CD14-positive monocyte (primary cell): ENCODE data around the gene RWDD3. TPM values are rescaled to one million over a fixed set of nuclear protein-coding genes. Genes with fewer than 3 reads are reported as not detected.

ENCODE experiments used
- DNase-seq, 3 donors: peaks; one replicate each; pipeline ENCODE4 v3.0.0-alpha.2; 2011 to 2022
- H2AFZ ChIP-seq: 2 replicates; pipeline ENCODE4 v1.6.0; 2012; ENCODE audit warnings: mild to moderate bottlenecking, low read depth, low read length, inconsistent platforms; ENCODE audit not compliant: insufficient read depth, poor library complexity, severe bottlenecking
- H3K27ac ChIP-seq, 2 donors: 1 replicate in 1 of 2; 2 replicates in 1 of 2; pipeline ENCODE4 v1.5.1; 2012 to 2013; ENCODE audit warnings: low read length in 2 of 2, control low read depth in 1 of 2, inconsistent platforms in 1 of 2, low read depth in 1 of 2, mild to moderate bottlenecking in 1 of 2
- H3K27me3 ChIP-seq, 2 donors: one replicate each; pipeline versions ENCODE4 v1.6.0 to v1.6.1; 2011 to 2013; ENCODE audit warnings: low read length in 2 of 2; ENCODE audit not compliant: control insufficient read depth in 2 of 2, insufficient read depth in 2 of 2
- H3K36me3 ChIP-seq, 2 donors: replicated peaks in 1 of 2; 1 replicate in 1 of 2; 2 replicates in 1 of 2; pipeline versions ENCODE4 v1.5.1 to v1.6.1; 2012 to 2013; ENCODE audit warnings: low read length in 2 of 2, control low read depth in 1 of 2, inconsistent platforms in 1 of 2, mild to moderate bottlenecking in 1 of 2; ENCODE audit not compliant: insufficient read depth in 2 of 2, control insufficient read depth in 1 of 2
- H3K4me1 ChIP-seq, 2 donors: 1 replicate in 1 of 2; 2 replicates in 1 of 2; pipeline versions ENCODE4 v1.5.1 to v1.6.1; 2012 to 2013; ENCODE audit warnings: low read length in 2 of 2, control low read depth in 1 of 2, inconsistent platforms in 1 of 2, mild to moderate bottlenecking in 1 of 2, moderate library complexity in 1 of 2; ENCODE audit not compliant: insufficient read depth in 2 of 2, control insufficient read depth in 1 of 2
- H3K4me2 ChIP-seq: replicated peaks from 2 replicates; pipeline ENCODE3; 2012; ENCODE audit warnings: low read length, moderate library complexity, mild to moderate bottlenecking; ENCODE audit not compliant: poor library complexity, severe bottlenecking; ENCODE audit errors: extremely low read depth
- H3K4me3 ChIP-seq, 3 experiments: fragments of 200-600 bp in 1 of 3; sonication (generic) in 1 of 3; replicated peaks in 1 of 3; 1 replicate in 2 of 3; 2 replicates in 1 of 3; pipeline ENCODE4 v1.5.1; 2011 to 2013; ENCODE audit warnings: low read length in 3 of 3, mild to moderate bottlenecking in 3 of 3, control low read depth in 2 of 3, low read depth in 2 of 3, inconsistent platforms in 1 of 3, moderate library complexity in 1 of 3
- H3K79me2 ChIP-seq: 2 replicates; pipeline ENCODE4 v1.6.0; 2012; ENCODE audit warnings: mild to moderate bottlenecking, control low read depth, inconsistent platforms, low read length, moderate library complexity; ENCODE audit not compliant: insufficient read depth
- H3K9ac ChIP-seq: 2 replicates; pipeline ENCODE4 v1.6.0; 2017; ENCODE audit warnings: low read length, mild to moderate bottlenecking; ENCODE audit not compliant: insufficient read depth, poor library complexity, severe bottlenecking
- H3K9me3 ChIP-seq, 2 donors: replicated peaks in 1 of 2; 1 replicate in 1 of 2; 2 replicates in 1 of 2; pipeline versions ENCODE4 v1.5.1 to v1.6.1; 2012 to 2013; ENCODE audit warnings: low read length in 2 of 2, control low read depth in 1 of 2; ENCODE audit not compliant: control insufficient read depth in 1 of 2, insufficient read depth in 1 of 2
- H4K20me1 ChIP-seq: 2 replicates; pipeline ENCODE4 v1.6.0; 2012; ENCODE audit warnings: mild to moderate bottlenecking, low read length, control low read depth, moderate library complexity; ENCODE audit not compliant: insufficient read depth
- H3K27ac Mint-ChIP-seq, 7 donors: one replicate each; pipeline ENCODE4 v1.8.0; 2020; ENCODE audit warnings: mild to moderate bottlenecking in 7 of 7, mixed read lengths in 7 of 7, moderate library complexity in 6 of 7, inconsistent platforms in 2 of 7
- H3K27me3 Mint-ChIP-seq, 3 donors: one replicate each; pipeline ENCODE4 v1.8.0; 2021 to 2022; ENCODE audit warnings: low read depth in 3 of 3, mild to moderate bottlenecking in 3 of 3, mixed read lengths in 3 of 3, moderate library complexity in 3 of 3, inconsistent platforms in 1 of 3
- H3K36me3 Mint-ChIP-seq, 2 donors: one replicate each; pipeline ENCODE4 v1.8.0; 2020; ENCODE audit warnings: mixed read lengths in 2 of 2, inconsistent platforms in 1 of 2, mild to moderate bottlenecking in 1 of 2
- H3K4me1 Mint-ChIP-seq: one replicate; pipeline ENCODE4 v1.8.0; 2020; ENCODE audit warnings: mild to moderate bottlenecking, mixed read lengths
- H3K4me3 Mint-ChIP-seq, 2 donors: one replicate each; pipeline ENCODE4 v1.8.0; 2020; ENCODE audit warnings: mild to moderate bottlenecking in 2 of 2, mixed read lengths in 2 of 2, moderate library complexity in 1 of 2
- H3K9me3 Mint-ChIP-seq, 7 donors: one replicate each; pipeline ENCODE4 v1.8.0; 2020 to 2022; ENCODE audit warnings: mixed read lengths in 7 of 7, mild to moderate bottlenecking in 6 of 7, moderate library complexity in 6 of 7, inconsistent platforms in 2 of 7
- WGBS: methylation state at CpG from one replicate; pipeline ENCODE4 v1.1.5; 2013; ENCODE audit warnings: missing lambda C conversion rate; ENCODE audit not compliant: insufficient coverage; 5-methylcytosine and 5-hydroxymethylcytosine counted together
- intact Hi-C, 2 donors: fragments of 100-400 bp; cut with micrococcal nuclease; formaldehyde crosslinking; loops; one replicate each; pipeline versions ENCODE4 v1.15.0 to v1.15.1; 2023
- polyA plus RNA-seq, 3 donors: library from polyadenylated mRNA; depleted of rRNA in 1 of 3; unstranded in 2 of 3; stranded (reverse) in 1 of 3; fragments of 300-500 nt in 2 of 3; fragments of >200 nt in 1 of 3; fragmentation: Illumina TruSeq in 2 of 3; gene quantifications; 1 replicate in 2 of 3; 2 replicates in 1 of 3; pipeline ENCODE4 v1.2.3, GENCODE V29; 2012 to 2021
- TF ChIP-seq, protein P1 (sequence below): fragments of 200-600 bp; IDR thresholded peaks from one replicate; pipeline ENCODE4 v1.8.0; 2022; ENCODE audit warnings: antibody characterized with exemption, mild to moderate bottlenecking

RWDD3 gene
- polyA plus RNA-seq, 3 donors, result 9.2 to 20.1 (median 18.1) TPM

GRCh38 chr1:95245029-95245428 is 11.0 kb downstream of the RWDD3 start:
- no CpG with 5 or more reads among the region's 1 CpG for WGBS
- H3K27me3 Mint-ChIP-seq, result peaks cover 0 to 2% (median 2%) of the 10 kb centered on the region in 3 donors
- H3K79me2 ChIP-seq, result peaks cover 5% of the 10 kb centered on the region
- peaks cover 3 to 14% (median 11%) of the 10 kb centered on the region in 7 donors for H3K9me3 Mint-ChIP-seq
- no peak overlapping the region for H3K4me3 ChIP-seq
- no peaks in the 10 kb centered on the region for H3K4me1 ChIP-seq
- no peaks in the 10 kb centered on the region for H3K4me1 Mint-ChIP-seq
- no peak overlapping the region for H3K4me3 Mint-ChIP-seq
- no peak for DNase-seq
- H2AFZ ChIP-seq, result no peak overlapping the region
- H3K36me3 Mint-ChIP-seq, result peaks cover 62 to 65% of the 10 kb centered on the region in 2 donors
- no peak overlapping the region for H3K9ac ChIP-seq
- intact Hi-C loops, result no loop called here
- TF ChIP-seq, protein P1, sequence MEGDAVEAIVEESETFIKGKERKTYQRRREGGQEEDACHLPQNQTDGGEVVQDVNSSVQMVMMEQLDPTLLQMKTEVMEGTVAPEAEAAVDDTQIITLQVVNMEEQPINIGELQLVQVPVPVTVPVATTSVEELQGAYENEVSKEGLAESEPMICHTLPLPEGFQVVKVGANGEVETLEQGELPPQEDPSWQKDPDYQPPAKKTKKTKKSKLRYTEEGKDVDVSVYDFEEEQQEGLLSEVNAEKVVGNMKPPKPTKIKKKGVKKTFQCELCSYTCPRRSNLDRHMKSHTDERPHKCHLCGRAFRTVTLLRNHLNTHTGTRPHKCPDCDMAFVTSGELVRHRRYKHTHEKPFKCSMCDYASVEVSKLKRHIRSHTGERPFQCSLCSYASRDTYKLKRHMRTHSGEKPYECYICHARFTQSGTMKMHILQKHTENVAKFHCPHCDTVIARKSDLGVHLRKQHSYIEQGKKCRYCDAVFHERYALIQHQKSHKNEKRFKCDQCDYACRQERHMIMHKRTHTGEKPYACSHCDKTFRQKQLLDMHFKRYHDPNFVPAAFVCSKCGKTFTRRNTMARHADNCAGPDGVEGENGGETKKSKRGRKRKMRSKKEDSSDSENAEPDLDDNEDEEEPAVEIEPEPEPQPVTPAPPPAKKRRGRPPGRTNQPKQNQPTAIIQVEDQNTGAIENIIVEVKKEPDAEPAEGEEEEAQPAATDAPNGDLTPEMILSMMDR, result no peak
- no peak overlapping the region for H3K27ac Mint-ChIP-seq
- peaks cover 11% of the 10 kb centered on the region for H4K20me1 ChIP-seq
- H3K27ac ChIP-seq, result no peak overlapping the region
- no peaks in the 10 kb centered on the region for H3K27me3 ChIP-seq
- peaks cover 21 to 68% of the 10 kb centered on the region in 2 donors for H3K36me3 ChIP-seq
- H3K9me3 ChIP-seq, result peaks cover 5 to 8% of the 10 kb centered on the region in 2 donors
- H3K4me2 ChIP-seq, result no peak overlapping the region

DNA sequence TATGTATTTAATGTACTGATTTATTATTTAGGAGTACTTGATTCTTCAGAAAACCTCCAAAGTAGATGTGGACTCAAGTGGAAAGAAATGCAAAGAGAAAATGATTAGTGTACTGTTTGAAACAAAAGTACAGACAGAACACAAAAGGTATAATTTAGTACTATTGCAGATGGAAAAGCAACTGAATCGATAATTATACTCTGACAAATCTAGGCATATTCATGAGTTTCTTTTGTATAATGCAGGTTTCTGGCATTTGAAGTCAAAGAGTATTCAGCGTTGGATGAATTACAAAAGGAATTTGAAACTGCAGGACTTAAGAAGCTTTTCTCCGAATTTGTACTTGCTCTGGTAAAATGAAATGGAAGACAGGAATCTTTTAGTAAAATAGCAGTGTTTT is 12.5 kb downstream of the RWDD3 start:
- Histone ChIP-seq H3K4me3 (no peak overlapping the region), H3K9ac (no peak overlapping the region), H3K4me2 (no peak overlapping the region), H3K4me1 (no peaks in the 10 kb centered on the region), H3K36me3 (peaks cover 14 to 53% of the 10 kb centered on the region in 2 donors), H3K27me3 (no peaks in the 10 kb centered on the region), H3K79me2 (no peaks in the 10 kb centered on the region), H4K20me1 (peaks cover 11% of the 10 kb centered on the region), H2AFZ (no peak overlapping the region), H3K27ac (no peak overlapping the region), H3K9me3 (peaks cover 0 to under 1% of the 10 kb centered on the region in 2 donors)
- 100% methylated on average over 2 of the region's 3 CpGs for WGBS
- Mint-ChIP-seq H3K36me3 (peaks cover 50 to 53% of the 10 kb centered on the region in 2 donors), H3K4me1 (no peaks in the 10 kb centered on the region), H3K4me3 (no peak overlapping the region), H3K27me3 (peaks cover 0 to 2% (median 0%) of the 10 kb centered on the region in 3 donors), H3K9me3 (peaks cover 0 to 5% (median 3%) of the 10 kb centered on the region in 7 donors), H3K27ac (no peak overlapping the region)
- TF ChIP-seq, protein P1, result no peak
- intact Hi-C loops, result no loop called here
- DNase-seq, result no peak
